Measurements from ENCODE around the gene SMIM11.

The SMIM11 gene

GRCh38 chr21:34363733-34364132 lies 11.6 kb upstream of the SMIM11 start, which contains the start of gene KCNE2:
Gene KCNE2, plus strand, starts transcription at chr21:34364006. Its CDS starts 6,473 bp downstream, at chr21:34370479.
- no peak within 1 kb of the TSS for H3K14ac ChIP-seq (ENCODE audit: low read length in 2 of 2)
- no peak within 1 kb of the TSS for H2AFZ ChIP-seq (ENCODE audit: low read depth, low read length)
- no peak within 1 kb of the TSS for H3K4me3 ChIP-seq (ENCODE audit: insufficient read depth in 1 of 2, low read depth in 1 of 2, low read length in 2 of 2)
- H3K23ac ChIP-seq (ENCODE audit: low read length in 2 of 2), result no peak within 1 kb of the TSS
- no peak within 1 kb of the TSS for H2BK5ac ChIP-seq (ENCODE audit: low read depth, low read length, poor library complexity, severe bottlenecking)
- no peaks in the 10 kb centered on the region for H3K79me1 ChIP-seq (replicated peaks; ENCODE audit: low read length, poor library complexity, severe bottlenecking)
- H3K18ac ChIP-seq (ENCODE audit: low read depth in 1 of 2, low read length in 2 of 2), result no peak within 1 kb of the TSS
- no peak within 1 kb of the TSS for H3K4ac ChIP-seq (ENCODE audit: low read depth in 1 of 2, low read length in 2 of 2)
- DNase-seq, result no peak
- no peak within 1 kb of the TSS for H3K4me2 ChIP-seq (ENCODE audit: low read length, poor library complexity, severe bottlenecking)
- WGBS, result 100% methylated on average over 2 of the region's 3 CpGs
- no peak within 1 kb of the TSS for H3K27ac ChIP-seq (ENCODE audit: low read length, poor library complexity, severe bottlenecking)
- H3K9me3 ChIP-seq (ENCODE audit: control insufficient read depth, low read length), result no peaks in the 10 kb centered on the region
- peaks cover 0 to under 1% of the 10 kb centered on the region in 2 experiments for H3K27me3 ChIP-seq (ENCODE audit: control insufficient read depth in 1 of 2, insufficient read depth in 1 of 2, low read length in 2 of 2)
- H3K36me3 ChIP-seq (ENCODE audit: control insufficient read depth in 1 of 2, insufficient read depth in 2 of 2, low read depth in 1 of 2, low read length in 2 of 2), result no peaks in the 10 kb centered on the region
- H3K9ac ChIP-seq (ENCODE audit: low read length), result no peak within 1 kb of the TSS
- H2BK12ac ChIP-seq (ENCODE audit: low read length in 2 of 2), result no peak within 1 kb of the TSS
- H4K91ac ChIP-seq (ENCODE audit: low read length), result no peak within 1 kb of the TSS
- H3K4me1 ChIP-seq (ENCODE audit: control insufficient read depth, insufficient read depth, low read depth, low read length), result no peaks in the 10 kb centered on the region
- no peak within 1 kb of the TSS for H4K8ac ChIP-seq (ENCODE audit: low read length)
- H2AK5ac ChIP-seq (ENCODE audit: low read length, severe bottlenecking), result no peak within 1 kb of the TSS
- H2BK15ac ChIP-seq (ENCODE audit: low read depth, poor library complexity, severe bottlenecking), result no peak within 1 kb of the TSS
- H2BK120ac ChIP-seq (ENCODE audit: low read depth, low read length), result no peak within 1 kb of the TSS

- no peaks in the 10 kb centered on the region for H3K79me1 ChIP-seq (replicated peaks; ENCODE audit: low read length, poor library complexity, severe bottlenecking)
- no peak overlapping the region for H3K4me2 ChIP-seq (ENCODE audit: low read length, poor library complexity, severe bottlenecking)
These were observed 10.4 kb upstream of the SMIM11 start for GRCh38 chr21:34364921-34365320.

GRCh38 chr21:34365809-34366208 lies 9.5 kb upstream of the SMIM11 start:
- H3K4me2 ChIP-seq (ENCODE audit: low read length, poor library complexity, severe bottlenecking), result no peak overlapping the region
- WGBS, result 93% methylated on average over 6 of the region's 6 CpGs
- no peak overlapping the region for H3K9ac ChIP-seq (ENCODE audit: low read length)

More at GRCh38 chr21:34364921-34365320, 10.4 kb upstream of the SMIM11 start:
- Histone ChIP-seq H2BK5ac (ENCODE audit: low read depth, low read length, poor library complexity, severe bottlenecking) (no peak overlapping the region), H3K4me3 (ENCODE audit: insufficient read depth in 1 of 2, low read depth in 1 of 2, low read length in 2 of 2) (no peak overlapping the region), H3K4me1 (ENCODE audit: control insufficient read depth, insufficient read depth, low read depth, low read length) (no peaks in the 10 kb centered on the region), H3K27me3 (ENCODE audit: control insufficient read depth in 1 of 2, insufficient read depth in 1 of 2, low read length in 2 of 2) (peaks cover 0 to 7% of the 10 kb centered on the region in 2 experiments), H3K23ac (ENCODE audit: low read length in 2 of 2) (no peak overlapping the region), H3K36me3 (ENCODE audit: control insufficient read depth in 1 of 2, insufficient read depth in 2 of 2, low read depth in 1 of 2, low read length in 2 of 2) (no peaks in the 10 kb centered on the region), H2BK120ac (ENCODE audit: low read depth, low read length) (no peak overlapping the region), H2BK15ac (ENCODE audit: low read depth, poor library complexity, severe bottlenecking) (no peak overlapping the region), H3K4ac (ENCODE audit: low read depth in 1 of 2, low read length in 2 of 2) (no peak overlapping the region), H4K91ac (ENCODE audit: low read length) (no peak overlapping the region), H3K27ac (ENCODE audit: low read length, poor library complexity, severe bottlenecking) (no peak overlapping the region), H3K9me3 (ENCODE audit: control insufficient read depth, low read length) (no peaks in the 10 kb centered on the region), H4K8ac (ENCODE audit: low read length) (no peak overlapping the region), H2AK5ac (ENCODE audit: low read length, severe bottlenecking) (no peak overlapping the region), H3K18ac (ENCODE audit: low read depth in 1 of 2, low read length in 2 of 2) (no peak overlapping the region), H2BK12ac (ENCODE audit: low read length in 2 of 2) (no peak overlapping the region), H3K14ac (ENCODE audit: low read length in 2 of 2) (no peak overlapping the region), H2AFZ (ENCODE audit: low read depth, low read length) (no peak overlapping the region), H3K9ac (ENCODE audit: low read length) (no peak overlapping the region)
- DNase-seq, result no peak

GRCh38 chr21:34367320-34367935 lies 7.9 kb upstream of the SMIM11 start:
- H3K27ac ChIP-seq (ENCODE audit: low read length, poor library complexity, severe bottlenecking), result no peak overlapping the region
- no peak overlapping the region for H2AK5ac ChIP-seq (ENCODE audit: low read length, severe bottlenecking)
- no peaks in the 10 kb centered on the region for H3K9me3 ChIP-seq (ENCODE audit: control insufficient read depth, low read length)
- no peak overlapping the region for H2BK15ac ChIP-seq (ENCODE audit: low read depth, poor library complexity, severe bottlenecking)
- H4K8ac ChIP-seq (ENCODE audit: low read length), result no peak overlapping the region
- peak overlapping the region; percentile 40 for H3K4me2 ChIP-seq (ENCODE audit: low read length, poor library complexity, severe bottlenecking)
- no peaks in the 10 kb centered on the region for H3K36me3 ChIP-seq (ENCODE audit: control insufficient read depth in 1 of 2, insufficient read depth in 2 of 2, low read depth in 1 of 2, low read length in 2 of 2)
- peak; percentile 78 for DNase-seq
- H2BK120ac ChIP-seq (ENCODE audit: low read depth, low read length), result no peak overlapping the region
- no peak overlapping the region for H4K91ac ChIP-seq (ENCODE audit: low read length)
- no peak overlapping the region for H2BK5ac ChIP-seq (ENCODE audit: low read depth, low read length, poor library complexity, severe bottlenecking)
- no peak overlapping the region for H3K18ac ChIP-seq (ENCODE audit: low read depth in 1 of 2, low read length in 2 of 2)
- 79% methylated on average over 3 of the region's 3 CpGs for WGBS
- H3K4me3 ChIP-seq (ENCODE audit: insufficient read depth in 1 of 2, low read depth in 1 of 2, low read length in 2 of 2), result no peak overlapping the region
- no peak overlapping the region for H2AFZ ChIP-seq (ENCODE audit: low read depth, low read length)
- no peak overlapping the region for H3K23ac ChIP-seq (ENCODE audit: low read length in 2 of 2)
- H3K14ac ChIP-seq (ENCODE audit: low read length in 2 of 2), result no peak overlapping the region
- H3K27me3 ChIP-seq (ENCODE audit: control insufficient read depth in 1 of 2, insufficient read depth in 1 of 2, low read length in 2 of 2), result peaks cover 0 to 7% of the 10 kb centered on the region in 2 experiments
- H3K4ac ChIP-seq (ENCODE audit: low read depth in 1 of 2, low read length in 2 of 2), result no peak overlapping the region
- H2BK12ac ChIP-seq (ENCODE audit: low read length in 2 of 2), result no peak overlapping the region
- no peak overlapping the region for H3K9ac ChIP-seq (ENCODE audit: low read length)
- H3K4me1 ChIP-seq (ENCODE audit: control insufficient read depth, insufficient read depth, low read depth, low read length), result no peaks in the 10 kb centered on the region
- H3K79me1 ChIP-seq (replicated peaks; ENCODE audit: low read length, poor library complexity, severe bottlenecking), result no peaks in the 10 kb centered on the region

More at GRCh38 chr21:34365809-34366208, 9.5 kb upstream of the SMIM11 start:
- Histone ChIP-seq H3K27ac (ENCODE audit: low read length, poor library complexity, severe bottlenecking) (no peak overlapping the region), H2BK12ac (ENCODE audit: low read length in 2 of 2) (no peak overlapping the region), H2BK120ac (ENCODE audit: low read depth, low read length) (no peak overlapping the region), H2AFZ (ENCODE audit: low read depth, low read length) (no peak overlapping the region), H2AK5ac (ENCODE audit: low read length, severe bottlenecking) (no peak overlapping the region), H3K4me3 (ENCODE audit: insufficient read depth in 1 of 2, low read depth in 1 of 2, low read length in 2 of 2) (no peak overlapping the region), H3K27me3 (ENCODE audit: control insufficient read depth in 1 of 2, insufficient read depth in 1 of 2, low read length in 2 of 2) (peaks cover 0 to 7% of the 10 kb centered on the region in 2 experiments), H3K9me3 (ENCODE audit: control insufficient read depth, low read length) (no peaks in the 10 kb centered on the region), H3K4ac (ENCODE audit: low read depth in 1 of 2, low read length in 2 of 2) (no peak overlapping the region), H4K8ac (ENCODE audit: low read length) (no peak overlapping the region), H3K4me1 (ENCODE audit: control insufficient read depth, insufficient read depth, low read depth, low read length) (no peaks in the 10 kb centered on the region), H3K23ac (ENCODE audit: low read length in 2 of 2) (no peak overlapping the region), H2BK5ac (ENCODE audit: low read depth, low read length, poor library complexity, severe bottlenecking) (no peak overlapping the region), H3K79me1 (replicated peaks; ENCODE audit: low read length, poor library complexity, severe bottlenecking) (no peaks in the 10 kb centered on the region), H2BK15ac (ENCODE audit: low read depth, poor library complexity, severe bottlenecking) (no peak overlapping the region), H3K18ac (ENCODE audit: low read depth in 1 of 2, low read length in 2 of 2) (no peak overlapping the region), H3K14ac (ENCODE audit: low read length in 2 of 2) (no peak overlapping the region), H3K36me3 (ENCODE audit: control insufficient read depth in 1 of 2, insufficient read depth in 2 of 2, low read depth in 1 of 2, low read length in 2 of 2) (no peaks in the 10 kb centered on the region), H4K91ac (ENCODE audit: low read length) (no peak overlapping the region)
- no peak for DNase-seq
